Progenitor cell of endocrine pancreas (in vitro differentiated cells): ENCODE data around the gene AUP1. TPM values are rescaled to one million over a fixed set of nuclear protein-coding genes. Genes with fewer than 3 reads are reported as not detected.

Experiments
- DNase-seq: peaks from one replicate; pipeline ENCODE4 v3.0.0; 2021; ENCODE audit warnings: low spot score; ENCODE audit not compliant: unreplicated experiment
- H3K27ac Mint-ChIP-seq: 2 replicates; pipeline ENCODE4 v1.8.0; 2021; ENCODE audit warnings: mild to moderate bottlenecking, moderate library complexity, mixed read lengths
- H3K27me3 Mint-ChIP-seq: 2 replicates; pipeline ENCODE4 v1.8.0; 2021; ENCODE audit warnings: mixed read lengths
- H3K36me3 Mint-ChIP-seq: 2 replicates; pipeline ENCODE4 v1.8.0; 2022; ENCODE audit warnings: mixed read lengths; ENCODE audit not compliant: insufficient read depth
- H3K4me1 Mint-ChIP-seq: 2 replicates; pipeline ENCODE4 v1.8.0; 2021; ENCODE audit warnings: low read depth, mixed read lengths
- H3K4me3 Mint-ChIP-seq: 2 replicates; pipeline ENCODE4 v1.8.0; 2021; ENCODE audit warnings: low read depth, mild to moderate bottlenecking, moderate library complexity, mixed read lengths
- H3K9me3 Mint-ChIP-seq: 2 replicates; pipeline ENCODE4 v1.8.0; 2021; ENCODE audit warnings: low read depth, mixed read lengths
- total RNA-seq: library from RNA; stranded (reverse); gene quantifications from 2 replicates; pipeline ENCODE4 v1.2.1, GENCODE V29; 2021
- TF ChIP-seq, protein P1 (sequence below): fragments of 200-600 bp; sonication (generic); IDR thresholded peaks from one replicate; pipeline ENCODE4 v1.5.0; 2021; ENCODE audit warnings: antibody characterized with exemption, mild to moderate bottlenecking; ENCODE audit not compliant: unreplicated experiment

Gene AUP1
- total RNA-seq, 1 donor from 2014 or later, result 115 TPM

DNA sequence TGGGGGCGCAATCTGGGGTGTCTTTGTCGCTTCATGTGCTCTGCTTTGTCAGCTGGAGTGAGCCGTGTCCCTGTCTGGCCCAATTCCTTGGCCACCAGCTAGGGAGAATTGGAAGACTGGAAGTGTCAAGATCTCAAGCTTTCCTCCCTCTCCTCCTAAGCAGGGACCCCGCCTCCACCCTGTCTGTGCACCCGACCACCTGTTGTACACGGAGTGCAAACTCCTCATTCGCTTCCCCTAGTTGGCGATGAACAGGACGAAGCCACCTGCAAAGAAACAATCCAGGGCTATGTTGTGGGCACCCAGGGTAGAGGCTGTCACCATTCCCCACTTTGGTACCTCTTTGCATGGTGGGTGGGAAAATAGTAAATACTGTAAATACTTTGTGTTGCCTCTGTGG is 1.8 kb downstream of the AUP1 start:
- Mint-ChIP-seq H3K27me3 (peaks cover 6% of the 10 kb centered on the region), H3K9me3 (no peaks in the 10 kb centered on the region), H3K4me3 (peak overlapping the region; percentile 98), H3K27ac (no peak overlapping the region), H3K36me3 (peaks cover 14% of the 10 kb centered on the region), H3K4me1 (peaks cover 17% of the 10 kb centered on the region)
- TF ChIP-seq, protein P1, sequence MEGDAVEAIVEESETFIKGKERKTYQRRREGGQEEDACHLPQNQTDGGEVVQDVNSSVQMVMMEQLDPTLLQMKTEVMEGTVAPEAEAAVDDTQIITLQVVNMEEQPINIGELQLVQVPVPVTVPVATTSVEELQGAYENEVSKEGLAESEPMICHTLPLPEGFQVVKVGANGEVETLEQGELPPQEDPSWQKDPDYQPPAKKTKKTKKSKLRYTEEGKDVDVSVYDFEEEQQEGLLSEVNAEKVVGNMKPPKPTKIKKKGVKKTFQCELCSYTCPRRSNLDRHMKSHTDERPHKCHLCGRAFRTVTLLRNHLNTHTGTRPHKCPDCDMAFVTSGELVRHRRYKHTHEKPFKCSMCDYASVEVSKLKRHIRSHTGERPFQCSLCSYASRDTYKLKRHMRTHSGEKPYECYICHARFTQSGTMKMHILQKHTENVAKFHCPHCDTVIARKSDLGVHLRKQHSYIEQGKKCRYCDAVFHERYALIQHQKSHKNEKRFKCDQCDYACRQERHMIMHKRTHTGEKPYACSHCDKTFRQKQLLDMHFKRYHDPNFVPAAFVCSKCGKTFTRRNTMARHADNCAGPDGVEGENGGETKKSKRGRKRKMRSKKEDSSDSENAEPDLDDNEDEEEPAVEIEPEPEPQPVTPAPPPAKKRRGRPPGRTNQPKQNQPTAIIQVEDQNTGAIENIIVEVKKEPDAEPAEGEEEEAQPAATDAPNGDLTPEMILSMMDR, result no peak
- no peak for DNase-seq

DNA sequence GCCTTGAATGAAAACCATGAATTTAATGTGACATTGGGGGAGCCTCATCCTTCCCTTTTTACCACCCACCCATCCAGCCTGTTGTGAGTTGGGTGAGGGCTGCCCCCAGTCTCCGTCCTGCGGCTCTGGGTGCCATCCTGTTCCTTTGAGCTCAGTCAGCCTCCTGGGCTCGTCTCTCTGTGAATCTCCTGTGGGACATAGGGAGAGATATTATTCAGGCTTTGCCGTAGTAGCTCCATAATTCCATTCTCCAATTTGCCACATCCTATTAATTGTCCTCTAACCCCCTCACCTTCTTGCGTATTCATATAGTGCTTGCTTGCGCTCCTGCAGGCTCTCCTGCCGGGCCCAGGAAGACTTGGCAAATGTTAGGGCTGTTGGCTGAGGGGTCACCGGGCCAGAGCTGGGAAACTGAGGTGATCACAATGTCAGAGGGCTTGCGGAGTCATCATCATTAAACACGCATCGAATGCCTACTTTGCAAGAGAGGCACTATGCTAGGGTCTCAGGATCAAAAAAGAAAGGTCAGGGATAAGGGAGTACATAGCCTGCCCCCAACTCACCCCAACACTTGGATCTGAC is 2.8 kb downstream of the AUP1 start:
- TF ChIP-seq, protein P1, result no peak
- Mint-ChIP-seq H3K4me3 (peak overlapping the region; percentile 38), H3K4me1 (peaks cover 14% of the 10 kb centered on the region), H3K9me3 (no peaks in the 10 kb centered on the region), H3K36me3 (peaks cover 11% of the 10 kb centered on the region), H3K27me3 (peaks cover 15% of the 10 kb centered on the region), H3K27ac (no peak overlapping the region)
- DNase-seq, result no peak

DNA sequence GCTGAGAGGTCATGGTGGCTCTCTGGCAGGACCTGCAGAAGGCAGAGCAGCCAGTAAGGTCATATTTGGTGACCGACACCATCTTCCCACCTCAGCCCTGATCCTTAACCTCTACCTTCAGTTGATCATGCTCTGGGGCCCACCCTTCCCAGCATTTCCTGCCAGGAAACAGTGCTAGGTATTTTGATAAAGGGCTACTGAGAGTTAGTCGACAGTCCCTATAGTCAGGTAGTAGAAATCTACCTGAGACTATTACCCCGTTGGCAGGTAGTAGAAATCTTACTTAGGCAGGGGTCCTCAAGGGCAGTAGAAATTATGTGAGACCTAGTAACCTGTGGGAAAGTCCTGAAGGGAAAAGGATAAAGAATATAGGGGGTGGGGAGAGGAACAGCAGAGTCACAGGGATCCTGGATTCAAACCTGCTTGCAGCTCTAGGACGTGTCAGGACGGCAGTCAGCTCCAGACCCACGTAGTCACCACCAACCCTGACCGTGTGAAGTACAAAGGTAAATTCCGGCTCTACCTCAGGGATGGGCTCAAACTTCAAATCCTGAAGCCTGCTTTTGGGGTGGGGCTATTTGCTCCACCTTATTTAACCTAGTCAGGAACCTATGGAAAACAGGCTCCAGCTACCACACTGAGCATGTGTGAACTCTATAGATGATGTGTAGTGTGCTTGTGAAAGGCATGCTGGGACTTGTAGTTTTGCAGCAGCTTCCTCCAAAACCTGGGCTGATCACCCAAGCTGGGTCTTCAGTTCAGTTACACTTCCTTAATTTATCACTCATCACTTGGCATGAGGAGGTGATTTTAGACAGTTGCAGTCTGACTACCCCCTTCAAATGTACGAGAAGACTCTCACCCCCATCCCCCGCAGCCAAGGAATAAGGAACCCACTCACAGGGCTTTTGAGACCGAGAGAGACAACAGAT is 3.5 kb downstream of the AUP1 start, which contains the start of gene DQX1:
Gene DQX1 (minus strand): TSS at position 515 of the 932 bp plus-strand sequence. CDS start 502 bp downstream, at position 13.
- Mint-ChIP-seq H3K36me3 (peaks cover 11% of the 10 kb centered on the region), H3K9me3 (no peaks in the 10 kb centered on the region), H3K27ac (no peak within 1 kb of the TSS), H3K4me3 (peak within 1 kb of the TSS; percentile 44), H3K4me1 (peaks cover 13% of the 10 kb centered on the region), H3K27me3 (peaks cover 21% of the 10 kb centered on the region)
- TF ChIP-seq, protein P1, result no peak
- no peak for DNase-seq

DNA sequence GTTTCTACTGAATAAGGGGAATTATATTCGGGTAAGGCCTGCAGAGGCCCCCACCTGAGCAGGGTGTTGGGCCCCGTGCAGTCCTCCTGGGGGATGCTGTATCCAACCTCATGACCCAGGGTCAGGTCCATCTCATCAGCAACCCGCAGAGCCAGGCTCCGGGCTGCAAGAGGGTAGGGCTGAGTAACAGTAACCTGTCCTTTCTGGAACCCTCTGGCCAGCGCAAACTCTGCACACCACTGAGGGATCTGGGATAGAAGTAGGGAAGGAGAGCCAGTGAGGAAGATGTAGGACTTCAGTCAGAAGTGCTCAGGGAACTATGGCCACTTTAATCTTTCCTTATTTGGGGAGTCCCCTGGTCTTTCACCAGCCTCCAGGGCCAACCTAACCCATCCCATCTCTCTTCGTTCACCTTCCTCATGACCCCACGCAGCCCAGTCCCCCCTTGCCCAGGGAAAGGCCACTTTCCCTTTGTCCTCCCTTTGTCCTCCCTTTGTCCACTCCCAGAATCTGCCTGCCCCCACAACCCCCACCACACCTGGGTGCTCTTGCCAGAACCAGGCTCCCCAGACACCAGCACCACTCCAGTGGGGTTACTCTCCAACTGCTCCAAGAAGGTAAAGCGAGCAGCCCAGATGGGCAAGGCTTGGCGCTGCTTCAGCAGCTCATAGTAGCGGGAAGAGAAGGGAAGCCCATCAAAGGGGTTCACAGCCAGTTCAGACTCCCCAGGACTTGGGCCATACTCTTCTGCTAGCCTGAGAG is 4.4 kb downstream of the AUP1 start:
- peaks cover 30% of the 10 kb centered on the region for H3K27me3 Mint-ChIP-seq
- H3K27ac Mint-ChIP-seq, result no peak overlapping the region
- peaks cover 11% of the 10 kb centered on the region for H3K36me3 Mint-ChIP-seq
- no peak overlapping the region for H3K4me3 Mint-ChIP-seq
- TF ChIP-seq, protein P1, result no peak
- no peak for DNase-seq
- H3K4me1 Mint-ChIP-seq, result peaks cover 9% of the 10 kb centered on the region
- no peaks in the 10 kb centered on the region for H3K9me3 Mint-ChIP-seq

DNA sequence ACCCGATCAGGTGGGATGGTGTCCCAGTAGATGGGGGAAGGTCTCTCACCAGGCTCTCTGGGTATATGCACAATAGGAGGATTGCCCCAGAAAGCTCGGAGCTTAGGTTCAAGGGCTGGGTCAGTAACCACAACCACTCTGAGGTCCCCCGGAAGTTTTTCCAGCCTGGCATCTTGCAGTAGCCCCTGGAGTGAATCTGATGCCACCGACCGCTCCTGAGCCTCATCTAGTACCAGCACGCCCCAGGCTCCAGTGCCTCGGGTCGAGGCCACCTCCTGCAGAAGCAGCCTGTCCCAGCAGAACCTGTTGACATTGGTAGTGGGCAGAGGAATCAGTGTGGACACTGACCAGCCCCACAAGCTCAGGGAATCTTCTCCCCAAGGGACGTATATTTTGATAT is 5.5 kb downstream of the AUP1 start:
- peaks cover 11% of the 10 kb centered on the region for H3K36me3 Mint-ChIP-seq
- H3K4me1 Mint-ChIP-seq, result peaks cover 9% of the 10 kb centered on the region
- H3K9me3 Mint-ChIP-seq, result no peaks in the 10 kb centered on the region
- no peak overlapping the region for H3K27ac Mint-ChIP-seq
- H3K4me3 Mint-ChIP-seq, result no peak overlapping the region
- no peak for DNase-seq
- TF ChIP-seq, protein P1, result no peak
- peaks cover 41% of the 10 kb centered on the region for H3K27me3 Mint-ChIP-seq
